Uterus (tissue), 4 donors: ENCODE measurements around the gene LMBRD1. TPM values are rescaled to one million over a fixed set of nuclear protein-coding genes. Genes with fewer than 3 reads are reported as not detected.
"Not testable (repeated sequence)": the region's sequence is repeated elsewhere in the genome, so short reads cannot be mapped to it uniquely, and the experiment has no call there.

ENCODE experiments used
- DNase-seq, 2 donors: peaks; one replicate each; pipeline ENCODE4 v3.0.0-alpha.2; 2019 to 2020
- H3K27ac ChIP-seq, 2 donors: fragments of 200-600 bp; sonication (generic); 1 replicate in 1 of 2; 2 replicates in 1 of 2; pipeline ENCODE4 v1.5.1; 2016 to 2018
- H3K27me3 ChIP-seq, 2 donors: fragments of 200-600 bp; sonication (generic); one replicate each; pipeline ENCODE4 v1.5.1; 2018 to 2019; ENCODE audit warnings: control low read depth in 1 of 2
- H3K36me3 ChIP-seq, 2 donors: fragments of 200-600 bp; sonication (generic); one replicate each; pipeline ENCODE4 v1.5.1; 2019; ENCODE audit warnings: control low read depth in 1 of 2
- H3K4me1 ChIP-seq, 2 donors: fragments of 200-600 bp; sonication (generic); one replicate each; pipeline ENCODE4 v1.5.1; 2018 to 2019; ENCODE audit warnings: control low read depth in 1 of 2
- H3K4me3 ChIP-seq, 2 donors: fragments of 200-600 bp; sonication (generic); 1 replicate in 1 of 2; 2 replicates in 1 of 2; pipeline ENCODE4 v1.5.1; 2018 to 2019; ENCODE audit warnings: mild to moderate bottlenecking in 1 of 2
- H3K9me3 ChIP-seq, 2 donors: fragments of 200-600 bp; sonication (generic); one replicate each; pipeline ENCODE4 v1.5.1; 2019; ENCODE audit warnings: control low read depth in 1 of 2
- POLR2A ChIP-seq, 2 donors: fragments of 450-650 bp; IDR thresholded peaks; one replicate each; pipeline ENCODE4 v1.6.1; 2016; ENCODE audit warnings: antibody characterized with exemption in 2 of 2, mild to moderate bottlenecking in 1 of 2, moderate library complexity in 1 of 2
- intact Hi-C: fragments of 100-400 bp; cut with DNase I; formaldehyde crosslinking; loops from one replicate; pipeline ENCODE4 v1.15.1; 2023; ENCODE audit warnings: low total_unique reads
- total RNA-seq, 4 donors: library from RNA; depleted of rRNA in 3 of 4; stranded (reverse); fragments of >200 nt in 3 of 4; gene quantifications; one replicate each; pipeline versions ENCODE4 v1.1.0 to v1.2.4, GENCODE V29; 2014 to 2023
- TF ChIP-seq, protein P1 (sequence below), 4 experiments: fragments of 200-600 bp in 2 of 4; fragments of 450-650 bp in 2 of 4; sonication (generic) in 2 of 4; IDR thresholded peaks; one replicate each; pipeline ENCODE4 v1.5.1; 2016 to 2019; ENCODE audit warnings: antibody characterized with exemption in 4 of 4, mild to moderate bottlenecking in 2 of 4, moderate library complexity in 1 of 4
- donor health status: DM: yes; HTN: yes; CAD: no.

LMBRD1 gene
- total RNA-seq, 4 donors from 2014 or later = 16.9 to 82.4 (median 69.9) TPM

DNA sequence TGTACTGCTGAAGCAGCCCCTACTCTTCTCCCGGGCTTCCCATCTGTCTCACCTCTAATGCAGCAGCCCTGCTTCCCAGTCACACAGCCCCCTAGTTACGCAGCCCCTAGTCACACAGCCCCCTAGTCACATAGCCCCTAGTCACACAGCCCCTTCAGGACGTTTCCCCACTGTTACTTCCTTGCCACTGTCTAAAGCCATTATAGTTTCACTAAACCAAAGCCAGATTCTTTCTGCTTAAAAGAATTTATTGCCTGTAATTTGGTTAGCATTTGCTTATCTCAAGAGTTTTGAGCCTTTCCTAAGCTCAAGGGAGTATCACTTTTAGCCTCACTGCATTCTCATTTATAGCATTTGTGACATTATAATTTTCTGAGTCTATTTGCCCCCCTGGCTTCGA, 127.9 kb downstream of the LMBRD1 start:
- Histone ChIP-seq H3K4me1 (no peaks in the 10 kb centered on the region), H3K4me3 (no peak overlapping the region), H3K36me3 (no peaks in the 10 kb centered on the region), H3K9me3 (no peaks in the 10 kb centered on the region), H3K27ac (no peak overlapping the region), H3K27me3 (no peaks in the 10 kb centered on the region)
- intact Hi-C loops = no loop called here
- TF ChIP-seq POLR2A (IDR thresholded peaks at IDR 0.05) = no peak
- TF ChIP-seq, protein P1, sequence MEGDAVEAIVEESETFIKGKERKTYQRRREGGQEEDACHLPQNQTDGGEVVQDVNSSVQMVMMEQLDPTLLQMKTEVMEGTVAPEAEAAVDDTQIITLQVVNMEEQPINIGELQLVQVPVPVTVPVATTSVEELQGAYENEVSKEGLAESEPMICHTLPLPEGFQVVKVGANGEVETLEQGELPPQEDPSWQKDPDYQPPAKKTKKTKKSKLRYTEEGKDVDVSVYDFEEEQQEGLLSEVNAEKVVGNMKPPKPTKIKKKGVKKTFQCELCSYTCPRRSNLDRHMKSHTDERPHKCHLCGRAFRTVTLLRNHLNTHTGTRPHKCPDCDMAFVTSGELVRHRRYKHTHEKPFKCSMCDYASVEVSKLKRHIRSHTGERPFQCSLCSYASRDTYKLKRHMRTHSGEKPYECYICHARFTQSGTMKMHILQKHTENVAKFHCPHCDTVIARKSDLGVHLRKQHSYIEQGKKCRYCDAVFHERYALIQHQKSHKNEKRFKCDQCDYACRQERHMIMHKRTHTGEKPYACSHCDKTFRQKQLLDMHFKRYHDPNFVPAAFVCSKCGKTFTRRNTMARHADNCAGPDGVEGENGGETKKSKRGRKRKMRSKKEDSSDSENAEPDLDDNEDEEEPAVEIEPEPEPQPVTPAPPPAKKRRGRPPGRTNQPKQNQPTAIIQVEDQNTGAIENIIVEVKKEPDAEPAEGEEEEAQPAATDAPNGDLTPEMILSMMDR (IDR thresholded peaks at IDR 0.05) = no peak
- DNase-seq = no peak

DNA sequence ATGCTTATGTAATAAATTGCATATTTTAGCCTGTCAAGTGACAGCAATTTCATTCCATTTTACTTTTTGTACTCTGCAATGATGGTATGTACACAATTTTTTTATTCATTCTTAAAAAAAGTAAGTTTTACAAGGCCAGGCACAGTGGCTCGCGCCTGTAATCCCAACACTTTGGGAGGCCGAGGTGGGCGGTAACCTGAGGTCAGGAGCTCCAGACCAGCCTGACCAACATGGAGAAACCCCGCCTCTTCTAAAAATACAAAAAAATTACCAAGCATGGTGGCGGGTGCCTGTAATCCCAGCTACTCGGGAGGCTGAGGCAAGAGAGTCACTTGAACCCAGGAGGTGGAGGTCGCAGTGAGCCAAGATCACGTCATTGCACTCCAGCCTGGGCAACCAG, 130.0 kb downstream of the LMBRD1 start:
- H3K4me3 ChIP-seq, DNase-seq, H3K36me3 ChIP-seq, H3K27ac ChIP-seq, H3K27me3 ChIP-seq, H3K9me3 ChIP-seq, H3K4me1 ChIP-seq, intact Hi-C loops: not testable (repeated sequence)

DNA sequence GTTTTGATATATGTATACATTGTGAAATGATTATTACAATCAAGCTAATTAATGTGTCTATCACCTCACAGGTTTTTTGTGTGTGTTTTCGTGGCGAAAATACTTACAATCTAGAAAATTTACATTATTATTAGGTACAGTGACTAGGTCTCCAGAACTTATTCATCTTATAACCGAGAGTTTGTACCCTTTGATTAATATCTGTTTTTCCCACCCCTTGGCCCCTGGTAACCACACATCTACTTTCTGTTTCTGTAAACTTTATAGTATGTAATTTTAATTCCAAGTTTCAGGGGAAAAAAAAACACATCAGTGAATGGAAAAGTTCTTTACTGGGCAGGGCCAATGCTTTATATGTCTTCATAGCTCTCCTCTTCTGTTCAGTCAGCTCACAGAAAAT, 131.4 kb downstream of the LMBRD1 start:
- DNase-seq = no peak
- H3K27me3 ChIP-seq = no peaks in the 10 kb centered on the region
- H3K9me3 ChIP-seq = no peaks in the 10 kb centered on the region
- H3K27ac ChIP-seq = no peak overlapping the region
- no peaks in the 10 kb centered on the region for H3K36me3 ChIP-seq
- H3K4me1 ChIP-seq = no peaks in the 10 kb centered on the region
- TF ChIP-seq, protein P1 (IDR thresholded peaks at IDR 0.05) = no peak
- no peak for TF ChIP-seq POLR2A (IDR thresholded peaks at IDR 0.05)
- intact Hi-C loops = no loop called here
- H3K4me3 ChIP-seq = no peak overlapping the region

DNA sequence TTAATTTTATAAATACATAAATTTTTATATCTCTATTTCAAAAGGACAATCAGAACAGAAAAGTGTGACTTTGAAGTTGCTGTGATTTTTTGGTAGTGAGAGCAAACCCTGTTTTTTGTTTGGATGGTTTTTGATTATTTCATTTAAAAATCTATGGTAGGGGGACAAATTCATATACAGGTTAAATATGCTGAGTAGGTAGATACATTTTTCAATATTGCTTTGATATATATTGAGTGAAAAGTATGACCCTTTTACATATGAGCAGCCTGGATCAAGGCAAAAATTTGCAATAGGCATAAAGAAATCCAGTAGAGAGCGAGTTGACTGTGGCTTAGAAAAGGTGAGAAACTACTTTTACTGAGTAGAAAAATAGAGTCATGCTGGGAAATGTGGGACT, 132.3 kb downstream of the LMBRD1 start:
- no peak overlapping the region for H3K4me3 ChIP-seq
- TF ChIP-seq POLR2A (IDR thresholded peaks at IDR 0.05) = no peak
- TF ChIP-seq, protein P1 (IDR thresholded peaks at IDR 0.05) = no peak
- H3K27ac ChIP-seq = no peak overlapping the region
- no peaks in the 10 kb centered on the region for H3K4me1 ChIP-seq
- H3K9me3 ChIP-seq = no peaks in the 10 kb centered on the region
- H3K36me3 ChIP-seq = no peaks in the 10 kb centered on the region
- intact Hi-C loops = no loop called here
- H3K27me3 ChIP-seq = no peaks in the 10 kb centered on the region
- no peak for DNase-seq

DNA sequence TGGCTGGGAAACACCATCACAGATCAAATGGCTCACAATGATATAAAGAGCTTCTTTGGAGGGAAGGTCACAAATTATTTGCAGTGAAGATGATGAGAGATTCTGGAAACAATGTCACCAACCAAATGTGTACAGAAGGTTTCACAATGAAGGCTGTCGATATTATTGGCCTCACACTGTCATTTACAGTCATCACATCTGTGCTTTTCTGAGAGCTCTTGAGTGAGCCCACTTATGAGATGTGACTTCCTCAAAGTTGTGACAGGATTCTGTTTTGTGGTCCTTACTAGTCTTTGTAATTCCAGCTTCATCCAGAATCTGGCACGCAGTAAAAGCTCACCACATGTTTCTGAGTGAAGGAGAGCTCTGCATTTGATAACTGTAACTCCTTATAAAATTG, 133.6 kb downstream of the LMBRD1 start:
- Histone ChIP-seq H3K27me3 (no peaks in the 10 kb centered on the region), H3K27ac (no peak overlapping the region), H3K9me3 (no peaks in the 10 kb centered on the region), H3K36me3 (no peaks in the 10 kb centered on the region), H3K4me1 (no peaks in the 10 kb centered on the region), H3K4me3 (no peak overlapping the region)
- no peak for DNase-seq
- intact Hi-C loops = no loop called here
- TF ChIP-seq, protein P1 (IDR thresholded peaks at IDR 0.05) = no peak
- no peak for TF ChIP-seq POLR2A (IDR thresholded peaks at IDR 0.05)

DNA sequence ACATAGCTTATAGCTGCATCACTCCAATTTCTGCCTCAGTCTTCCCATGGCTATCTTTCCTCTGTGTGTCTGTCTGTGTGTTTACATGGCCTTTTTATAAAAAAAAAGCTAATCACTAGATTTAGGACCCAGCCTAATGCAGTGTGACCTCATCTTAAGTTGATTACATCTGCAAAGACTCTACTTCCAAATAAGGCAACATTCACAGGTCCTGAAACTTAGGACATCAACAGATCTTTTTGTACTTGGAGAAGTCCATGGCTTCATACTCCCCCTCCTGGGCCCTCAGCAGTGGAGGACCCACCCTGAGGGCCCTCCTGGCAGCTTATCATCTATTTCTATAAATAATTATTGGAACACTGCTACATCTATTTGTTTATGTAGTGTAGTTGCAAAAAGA, 146.1 kb downstream of the LMBRD1 start:
- Histone ChIP-seq H3K36me3 (no peaks in the 10 kb centered on the region), H3K27me3 (no peaks in the 10 kb centered on the region), H3K4me1 (no peaks in the 10 kb centered on the region), H3K9me3 (no peaks in the 10 kb centered on the region), H3K27ac (no peak overlapping the region), H3K4me3 (no peak overlapping the region)
- TF ChIP-seq, protein P1 (IDR thresholded peaks at IDR 0.05) = no peak
- intact Hi-C loops = no loop called here
- no peak for DNase-seq
